ENCODE data around the gene KSR1. TPM values are rescaled to one million over a fixed set of nuclear protein-coding genes. Genes with fewer than 3 reads are reported as not detected.

The KSR1 gene
- total RNA-seq, 2 donors from 2014 or later = 33.7 to 46.3 TPM

- WGBS, 2 experiments (ENCODE audit: insufficient coverage in 1 of 2, insufficient read length in 1 of 2) = 76 to 90% methylated on average over 5 to 11 of the region's 11 CpGs
- DNase-seq = peak; percentile 32
- no peaks in the 10 kb centered on the region for H3K9me3 ChIP-seq (ENCODE audit: control insufficient read depth, low read length)
- no peaks in the 10 kb centered on the region for H3K36me3 Mint-ChIP-seq (ENCODE audit: low read depth)
- H3K27ac Mint-ChIP-seq = no peak overlapping the region
- H3K36me3 ChIP-seq (ENCODE audit: control insufficient read depth, insufficient read depth, low read length) = no peaks in the 10 kb centered on the region
- H3K27me3 ChIP-seq (ENCODE audit: control insufficient read depth, insufficient read depth, low read length, poor library complexity, severe bottlenecking) = no peaks in the 10 kb centered on the region
- no peak overlapping the region for H3K4me3 ChIP-seq (ENCODE audit: low read length)
- H3K9ac ChIP-seq (ENCODE audit: extremely low read depth, low read length, poor library complexity, severe bottlenecking) = no peak overlapping the region
- no peak overlapping the region for H3K27ac ChIP-seq (ENCODE audit: low read depth, low read length)
- H3K4me1 ChIP-seq (ENCODE audit: control insufficient read depth, insufficient read depth, low read length) = no peaks in the 10 kb centered on the region
- H3K9me3 Mint-ChIP-seq = no peaks in the 10 kb centered on the region
- H3K27me3 Mint-ChIP-seq (ENCODE audit: insufficient read depth) = no peaks in the 10 kb centered on the region
- no peak overlapping the region for H3K4me3 Mint-ChIP-seq
- TF ChIP-seq CTCF (conservative IDR thresholded peaks at IDR 0.05) = no peak
- no peaks in the 10 kb centered on the region for H3K4me1 Mint-ChIP-seq
Observed at GRCh38 chr17:27666831-27667560, 210.7 kb downstream of the KSR1 start.

- no peak for TF ChIP-seq CTCF (conservative IDR thresholded peaks at IDR 0.05)
- Histone ChIP-seq H3K9ac (ENCODE audit: extremely low read depth, low read length, poor library complexity, severe bottlenecking) (no peak overlapping the region), H3K27me3 (ENCODE audit: control insufficient read depth, insufficient read depth, low read length, poor library complexity, severe bottlenecking) (no peaks in the 10 kb centered on the region), H3K36me3 (ENCODE audit: control insufficient read depth, insufficient read depth, low read length) (no peaks in the 10 kb centered on the region), H3K4me1 (ENCODE audit: control insufficient read depth, insufficient read depth, low read length) (no peaks in the 10 kb centered on the region), H3K9me3 (ENCODE audit: control insufficient read depth, low read length) (no peaks in the 10 kb centered on the region), H3K27ac (ENCODE audit: low read depth, low read length) (no peak overlapping the region), H3K4me3 (ENCODE audit: low read length) (no peak overlapping the region)
- no peak overlapping the region for H3K4me3 Mint-ChIP-seq
- WGBS, 2 experiments (ENCODE audit: insufficient coverage in 1 of 2, insufficient read length in 1 of 2) = 89 to 93% methylated on average over 2 to 12 of the region's 12 CpGs
- DNase-seq = peak; percentile 35
- H3K36me3 Mint-ChIP-seq (ENCODE audit: low read depth) = no peaks in the 10 kb centered on the region
- H3K4me1 Mint-ChIP-seq = no peaks in the 10 kb centered on the region
- no peaks in the 10 kb centered on the region for H3K9me3 Mint-ChIP-seq
- H3K27me3 Mint-ChIP-seq (ENCODE audit: insufficient read depth) = no peaks in the 10 kb centered on the region
- H3K27ac Mint-ChIP-seq = no peak overlapping the region
Observed at GRCh38 chr17:27667656-27668487, 211.6 kb downstream of the KSR1 start.

DNA sequence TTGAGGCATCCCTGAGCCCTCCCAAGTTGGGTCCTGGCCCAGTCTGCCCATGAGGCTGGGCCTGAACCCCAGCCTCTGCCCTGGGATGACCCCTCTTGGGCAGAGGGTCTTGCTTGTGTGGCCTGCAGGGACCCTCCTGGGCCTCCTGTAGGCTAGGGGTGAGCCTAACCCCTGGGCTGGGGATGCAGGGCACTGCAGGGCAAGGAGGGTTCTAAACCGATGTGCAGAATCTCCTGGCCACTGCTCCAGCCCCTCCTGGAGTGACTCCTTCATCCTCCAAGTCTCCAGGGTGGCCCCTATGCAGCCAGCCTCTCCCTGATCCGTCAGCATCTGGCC lies 212.2 kb downstream of the KSR1 start:
- 73% methylated on average over 2 of the region's 2 CpGs; no CpG with 5 or more reads in 1 of the 2 experiments for WGBS, 2 experiments (ENCODE audit: insufficient coverage in 1 of 2, insufficient read length in 1 of 2)
- no peak overlapping the region for H3K27ac Mint-ChIP-seq

More for the DNA sequence above, 212.2 kb downstream of the KSR1 start:
- Mint-ChIP-seq H3K4me3 (no peak overlapping the region), H3K27me3 (ENCODE audit: insufficient read depth) (no peaks in the 10 kb centered on the region), H3K9me3 (no peaks in the 10 kb centered on the region), H3K36me3 (ENCODE audit: low read depth) (no peaks in the 10 kb centered on the region), H3K4me1 (no peaks in the 10 kb centered on the region)
- Histone ChIP-seq H3K4me3 (ENCODE audit: low read length) (no peak overlapping the region), H3K9ac (ENCODE audit: extremely low read depth, low read length, poor library complexity, severe bottlenecking) (no peak overlapping the region), H3K9me3 (ENCODE audit: control insufficient read depth, low read length) (no peaks in the 10 kb centered on the region), H3K27me3 (ENCODE audit: control insufficient read depth, insufficient read depth, low read length, poor library complexity, severe bottlenecking) (no peaks in the 10 kb centered on the region), H3K27ac (ENCODE audit: low read depth, low read length) (no peak overlapping the region), H3K36me3 (ENCODE audit: control insufficient read depth, insufficient read depth, low read length) (no peaks in the 10 kb centered on the region), H3K4me1 (ENCODE audit: control insufficient read depth, insufficient read depth, low read length) (no peaks in the 10 kb centered on the region)
- no peak for DNase-seq
- TF ChIP-seq CTCF (conservative IDR thresholded peaks at IDR 0.05) = no peak
